ENCODE data around the gene MYH8.

Gene MYH8

GRCh38 chr17:10447026-10447931, 25.5 kb upstream of the MYH8 start:
- in situ Hi-C loops (cut with HindIII; ENCODE audit: low sequenced_read_pairs) = no loop called here
- H3K4me3 ChIP-seq (ENCODE audit: low read depth, low read length) = no peak overlapping the region
- DNase-seq (ENCODE audit: low read depth) = no peak
- TF ChIP-seq, protein P1, sequence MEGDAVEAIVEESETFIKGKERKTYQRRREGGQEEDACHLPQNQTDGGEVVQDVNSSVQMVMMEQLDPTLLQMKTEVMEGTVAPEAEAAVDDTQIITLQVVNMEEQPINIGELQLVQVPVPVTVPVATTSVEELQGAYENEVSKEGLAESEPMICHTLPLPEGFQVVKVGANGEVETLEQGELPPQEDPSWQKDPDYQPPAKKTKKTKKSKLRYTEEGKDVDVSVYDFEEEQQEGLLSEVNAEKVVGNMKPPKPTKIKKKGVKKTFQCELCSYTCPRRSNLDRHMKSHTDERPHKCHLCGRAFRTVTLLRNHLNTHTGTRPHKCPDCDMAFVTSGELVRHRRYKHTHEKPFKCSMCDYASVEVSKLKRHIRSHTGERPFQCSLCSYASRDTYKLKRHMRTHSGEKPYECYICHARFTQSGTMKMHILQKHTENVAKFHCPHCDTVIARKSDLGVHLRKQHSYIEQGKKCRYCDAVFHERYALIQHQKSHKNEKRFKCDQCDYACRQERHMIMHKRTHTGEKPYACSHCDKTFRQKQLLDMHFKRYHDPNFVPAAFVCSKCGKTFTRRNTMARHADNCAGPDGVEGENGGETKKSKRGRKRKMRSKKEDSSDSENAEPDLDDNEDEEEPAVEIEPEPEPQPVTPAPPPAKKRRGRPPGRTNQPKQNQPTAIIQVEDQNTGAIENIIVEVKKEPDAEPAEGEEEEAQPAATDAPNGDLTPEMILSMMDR (IDR thresholded peaks at IDR 0.05; ENCODE audit: low read depth, low read length, missing control alignments) = no peak

DNA sequence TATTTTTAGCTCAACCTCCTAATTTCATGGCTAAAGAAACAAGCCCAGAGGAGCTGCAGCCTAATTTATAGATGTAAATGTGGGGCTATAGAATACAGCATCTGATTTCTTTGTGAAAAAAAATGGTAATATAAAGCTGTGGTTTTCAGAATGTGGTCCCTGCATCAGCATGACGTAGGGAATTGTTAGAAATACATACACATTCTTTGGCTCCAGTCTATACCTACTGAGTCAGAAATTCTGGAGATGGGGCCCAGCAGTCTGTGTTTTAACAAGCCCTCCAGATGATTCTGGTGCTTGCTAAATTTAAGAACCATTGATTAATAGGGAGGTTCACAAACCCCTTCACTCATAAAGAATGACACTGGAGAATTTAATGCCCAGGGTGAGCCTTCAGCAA, 18.1 kb upstream of the MYH8 start:
- no peak overlapping the region for H3K4me3 ChIP-seq (ENCODE audit: low read depth, low read length)
- TF ChIP-seq, protein P1 (IDR thresholded peaks at IDR 0.05; ENCODE audit: low read depth, low read length, missing control alignments) = no peak
- in situ Hi-C loops (cut with HindIII; ENCODE audit: low sequenced_read_pairs) = no loop called here
- DNase-seq (ENCODE audit: low read depth) = no peak

DNA sequence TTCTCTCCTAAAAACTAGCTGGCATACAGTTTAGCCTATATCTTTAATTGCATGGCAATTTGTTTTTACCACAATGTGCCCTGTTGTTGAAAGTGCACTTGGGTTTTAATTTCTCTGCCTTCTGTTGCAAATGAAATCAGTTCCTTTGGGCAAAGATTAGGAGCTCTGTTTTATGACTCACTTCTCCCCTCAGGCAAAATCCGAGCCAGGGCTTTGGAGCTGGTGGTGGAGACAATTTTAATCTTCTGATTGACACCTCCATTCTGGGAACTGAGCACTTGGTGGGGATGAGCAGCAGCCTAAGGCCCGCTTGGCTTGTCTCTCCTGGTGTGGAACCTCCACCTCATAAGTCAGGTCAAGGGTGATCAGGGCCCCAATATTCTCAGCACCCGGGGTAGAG, 13.3 kb upstream of the MYH8 start:
- DNase-seq (ENCODE audit: low read depth) = no peak
- TF ChIP-seq, protein P1 (IDR thresholded peaks at IDR 0.05; ENCODE audit: low read depth, low read length, missing control alignments) = no peak
- no peak overlapping the region for H3K4me3 ChIP-seq (ENCODE audit: low read depth, low read length)
- in situ Hi-C loops (cut with HindIII; ENCODE audit: low sequenced_read_pairs) = no loop called here

DNA sequence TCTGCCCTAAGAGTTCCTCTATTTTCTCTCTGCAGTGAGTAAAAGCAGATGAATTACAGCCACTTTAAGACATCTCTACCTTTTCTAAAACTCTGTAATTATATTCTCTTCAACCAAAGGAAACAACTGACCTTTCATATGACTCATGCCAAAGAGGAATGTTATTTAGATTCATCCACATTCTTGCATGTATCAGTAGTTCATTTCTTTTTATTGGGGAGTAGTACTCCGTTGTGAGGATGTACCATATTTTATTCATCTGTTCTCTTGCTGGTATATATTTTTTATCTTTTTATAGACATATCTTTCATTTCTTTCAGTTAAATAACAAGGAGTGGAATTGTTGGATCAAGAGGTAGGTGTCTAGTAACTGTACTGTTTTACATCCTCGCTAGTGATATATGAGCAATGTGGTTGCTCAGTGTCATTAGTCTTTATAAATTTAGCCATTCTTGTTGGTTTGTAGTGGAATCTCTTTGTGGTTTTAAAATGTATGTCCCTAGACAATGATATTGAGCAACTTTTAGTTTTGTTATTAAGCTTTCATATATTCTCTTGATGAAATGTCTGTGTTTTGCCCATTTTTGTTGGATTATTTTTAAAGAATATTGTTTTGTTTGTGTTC, 7.8 kb upstream of the MYH8 start:
- in situ Hi-C loops (cut with HindIII; ENCODE audit: low sequenced_read_pairs) = no loop called here
- TF ChIP-seq, protein P1 (IDR thresholded peaks at IDR 0.05; ENCODE audit: low read depth, low read length, missing control alignments) = no peak
- DNase-seq (ENCODE audit: low read depth) = no peak
- no peak overlapping the region for H3K4me3 ChIP-seq (ENCODE audit: low read depth, low read length)

DNA sequence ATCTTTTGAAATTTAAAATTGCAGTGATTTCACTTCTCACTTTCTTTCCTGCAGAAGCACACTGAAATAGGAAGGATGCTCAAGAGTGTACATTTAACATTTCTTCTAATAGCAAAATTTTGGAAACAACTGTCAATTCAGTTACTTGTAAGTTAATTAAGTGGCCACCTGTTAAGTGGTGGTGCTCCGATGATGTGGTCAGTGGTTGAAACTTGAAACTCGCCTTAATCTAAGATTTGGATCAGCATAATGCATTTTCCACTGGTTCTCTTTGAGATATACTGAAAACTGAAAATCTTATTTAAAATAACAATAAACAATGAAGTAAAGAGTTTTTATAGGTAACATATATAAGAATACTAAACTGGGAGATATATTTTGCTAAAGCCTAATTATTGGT, 7.0 kb upstream of the MYH8 start:
- in situ Hi-C loops (cut with HindIII; ENCODE audit: low sequenced_read_pairs) = no loop called here
- TF ChIP-seq, protein P1 (IDR thresholded peaks at IDR 0.05; ENCODE audit: low read depth, low read length, missing control alignments) = no peak
- no peak overlapping the region for H3K4me3 ChIP-seq (ENCODE audit: low read depth, low read length)
- no peak for DNase-seq (ENCODE audit: low read depth)

DNA sequence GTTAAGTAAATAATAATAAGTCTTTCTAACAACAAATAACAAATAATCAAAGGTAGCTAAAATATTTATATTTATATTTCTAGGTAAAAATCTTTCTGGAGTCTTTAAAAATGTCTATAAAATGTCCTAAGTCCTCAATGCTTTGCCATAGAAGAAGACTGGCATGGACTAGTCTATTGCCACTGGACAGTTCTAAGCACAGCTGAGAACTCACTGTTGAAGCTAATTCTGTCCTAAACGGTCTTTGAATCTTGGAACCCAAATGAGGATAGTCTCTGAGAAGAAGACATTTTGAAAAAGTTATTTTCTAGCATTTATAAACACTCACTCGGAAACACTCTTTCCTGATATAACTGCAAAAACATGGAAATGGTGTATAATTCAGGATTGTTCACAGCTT, 539 bp downstream of the MYH8 start:
- H3K4me3 ChIP-seq (ENCODE audit: low read depth, low read length) = no peak overlapping the region
- TF ChIP-seq, protein P1 (IDR thresholded peaks at IDR 0.05; ENCODE audit: low read depth, low read length, missing control alignments) = no peak
- no peak for DNase-seq (ENCODE audit: low read depth)
- in situ Hi-C loops (cut with HindIII; ENCODE audit: low sequenced_read_pairs) = loop anchor here (25.0 kb wide), 1 partner anchor 109 kb away; no protein-coding TSS in a partner anchor
